K562 (cell line): ENCODE data around the gene TMEM151A. TPM values are rescaled to one million over a fixed set of nuclear protein-coding genes. Genes with fewer than 3 reads are reported as not detected.
A peak's percentile ranks its signal among the peaks of the same experiment; 100 is the strongest.

Source experiments
- ATAC-seq: fragments of 200-7000 bp; cut with Tn5 transposase; 3 replicates; pipeline ENCODE4 v1.9.1; 2020; ENCODE audit warnings: moderate library complexity
- BruUV-seq: library from RNA; stranded (reverse); fragments of 400-500 nt; replicated peaks from 2 replicates; lab custom pipeline; 2021; lab: Mats Ljungman, UMichigan
- CTCF ChIA-PET: fragments of 300-600 bp; formaldehyde crosslinking; extraction: SDS; loops from one replicate; lab custom pipeline; 2021; ENCODE audit warnings: low intra/inter-chr PET ratio; lab: Yijun Ruan, JAX
- POLR2A ChIA-PET: fragments of 300-600, 350-650 bp; sonication (Branson Sonifier 250); formaldehyde crosslinking; extraction: SDS; loops from one replicate; lab custom pipeline; 2021; ENCODE audit warnings: antibody characterized with exemption, inconsistent platforms; lab: Yijun Ruan, JAX
- DNase-seq, 4 experiments: peaks; one replicate each; pipeline versions ENCODE4 v3.0.0 to v3.0.0-alpha.2; 2011 to 2018; ENCODE audit warnings: low spot score in 3 of 4, mixed read lengths in 3 of 4; ENCODE audit errors: extremely low read depth in 1 of 4
- FAIRE-seq: peaks from 2 replicates; lab custom pipeline; 2011; peaks lifted over from hg19 to GRCh38; lab: Jason Lieb, UNC
- H2AFZ ChIP-seq: 2 replicates; pipeline ENCODE4 v1.6.0; 2011; ENCODE audit warnings: low read depth, low read length, control low read depth, inconsistent platforms
- H3K27ac ChIP-seq: fragments of 200-600 bp; 3 replicates; pipeline ENCODE4 v1.8.0; 2011; ENCODE audit warnings: low read depth, mild to moderate bottlenecking, control low read depth, inconsistent platforms, low read length, moderate library complexity, mixed read lengths; ENCODE audit errors: extremely low read depth
- H3K27me3 ChIP-seq, 2 experiments: fragments of 300-600 bp in 1 of 2; 2 replicates in 1 of 2; 3 replicates in 1 of 2; pipeline versions ENCODE4 v1.6.0 to v1.8.0; 2011; ENCODE audit warnings: inconsistent platforms in 2 of 2, low read length in 2 of 2, mild to moderate bottlenecking in 1 of 2, mixed read lengths in 1 of 2, moderate library complexity in 1 of 2; ENCODE audit not compliant: control insufficient read depth in 2 of 2, insufficient read depth in 2 of 2
- H3K36me3 ChIP-seq: fragments of 300-600 bp; 3 replicates; pipeline ENCODE4 v1.8.0; 2011; ENCODE audit warnings: mild to moderate bottlenecking, low read length, inconsistent platforms; ENCODE audit not compliant: control insufficient read depth, insufficient read depth
- H3K4me1 ChIP-seq, 2 experiments: fragments of 200-600 bp in 1 of 2; replicated peaks in 1 of 2; 2 replicates in 1 of 2; 3 replicates in 1 of 2; pipeline versions ENCODE4 v1.5.1 to v1.8.0; 2011; ENCODE audit warnings: inconsistent platforms in 2 of 2, low read length in 2 of 2, mild to moderate bottlenecking in 1 of 2, mixed read lengths in 1 of 2, moderate library complexity in 1 of 2; ENCODE audit not compliant: control insufficient read depth in 2 of 2, insufficient read depth in 2 of 2
- H3K4me2 ChIP-seq: 2 replicates; pipeline ENCODE4 v1.6.1; 2011; ENCODE audit warnings: low read length, control low read depth, inconsistent platforms, mixed read lengths; ENCODE audit not compliant: insufficient read depth
- H3K4me3 ChIP-seq: fragments of 200-600 bp; sonication (generic), shearing (Covaris generic); 2 replicates; pipeline ENCODE4 v1.5.1; 2016; ENCODE audit warnings: control low read depth, inconsistent platforms
- H3K79me2 ChIP-seq: fragments of 200-600 bp; 3 replicates; pipeline ENCODE4 v1.8.0; 2011; ENCODE audit warnings: low read length, inconsistent platforms; ENCODE audit not compliant: control insufficient read depth, insufficient read depth
- H3K9ac ChIP-seq, 2 experiments: 2 replicates each; pipeline versions ENCODE4 v1.6.0 to v1.6.1; 2011; ENCODE audit warnings: low read depth in 2 of 2, low read length in 2 of 2, control low read depth in 1 of 2, inconsistent platforms in 1 of 2, mild to moderate bottlenecking in 1 of 2, mixed read lengths in 1 of 2; ENCODE audit not compliant: insufficient read depth in 1 of 2
- H3K9me1 ChIP-seq: one replicate; pipeline ENCODE4 v1.6.0; 2011; ENCODE audit warnings: inconsistent platforms, mild to moderate bottlenecking, low read length, moderate library complexity; ENCODE audit not compliant: control insufficient read depth, insufficient read depth
- H3K9me3 ChIP-seq: replicated peaks from 2 replicates; pipeline ENCODE4 v1.5.1; 2011; ENCODE audit warnings: low read depth, low read length, inconsistent platforms; ENCODE audit not compliant: control insufficient read depth, insufficient read depth
- H4K20me1 ChIP-seq: replicated peaks from 2 replicates; pipeline ENCODE4 v1.6.1; 2011; ENCODE audit warnings: low read length, inconsistent platforms, mixed read lengths; ENCODE audit not compliant: control insufficient read depth, insufficient read depth
- DDX20 ChIP-seq: fragments of 450-650 bp; IDR thresholded peaks from 2 replicates; pipeline ENCODE4 v1.6.1; 2016; ENCODE audit warnings: missing genetic modification characterization, low read depth, mild to moderate bottlenecking, missing compliant biosample characterization, moderate library complexity
- FOSL1 ChIP-seq: fragments of 200-800 bp; sonication (Bioruptor generic); conservative IDR thresholded peaks from 2 replicates; pipeline ENCODE4 v1.6.1; 2016; ENCODE audit warnings: missing genetic modification characterization, missing compliant biosample characterization
- KDM4B ChIP-seq, 2 experiments: fragments of 450-650 bp in 1 of 2; sonication (generic) in 1 of 2; IDR thresholded peaks; 2 replicates each; pipeline ENCODE4 v1.6.1; 2016 to 2017; ENCODE audit warnings: borderline replicate concordance in 2 of 2, antibody characterized with exemption in 1 of 2, low read depth in 1 of 2, mild to moderate bottlenecking in 1 of 2
- MEF2D ChIP-seq: conservative IDR thresholded peaks from 2 replicates; pipeline ENCODE4 v1.6.1; 2016; ENCODE audit warnings: low read depth, missing genetic modification characterization, missing compliant biosample characterization
- POLR2B ChIP-seq: fragments of 450-650 bp; IDR thresholded peaks from 2 replicates; pipeline ENCODE4 v1.6.1; 2018; ENCODE audit warnings: low read depth; ENCODE audit not compliant: partially characterized antibody
- SMAD1 ChIP-seq: fragments of 150-350 bp; IDR thresholded peaks from 2 replicates; pipeline ENCODE4 v1.6.1; 2014; ENCODE audit warnings: low read length, low read depth; ENCODE audit not compliant: partially characterized antibody
- SNRNP70 ChIP-seq: fragments of 200-400 bp; formaldehyde crosslinking; optimal IDR thresholded peaks from 2 replicates; pipeline ENCODE3; 2017; ENCODE audit warnings: low read depth, low read length
- SOX6 ChIP-seq: fragments of 450-650 bp; IDR thresholded peaks from 2 replicates; pipeline ENCODE4 v1.6.1; 2014; ENCODE audit warnings: mild to moderate bottlenecking
- TSHZ1 ChIP-seq: fragments of 250-450 bp; sonication (Bioruptor Pico); IDR thresholded peaks from 2 replicates; pipeline ENCODE4 v1.4.0; 2020; ENCODE audit warnings: mild to moderate bottlenecking, moderate library complexity
- U2AF1 ChIP-seq: fragments of 200-400 bp; formaldehyde crosslinking; optimal IDR thresholded peaks from 2 replicates; pipeline ENCODE3; 2017; ENCODE audit warnings: mild to moderate bottlenecking, low read depth, low read length, moderate library complexity
- UBTF ChIP-seq, 2 experiments: IDR thresholded peaks; 2 replicates each; pipeline ENCODE4 v1.6.1; 2012; ENCODE audit warnings: improper control_type of control experiment in 2 of 2, low read depth in 2 of 2, low read length in 2 of 2, borderline replicate concordance in 1 of 2
- ZNF165 ChIP-seq: fragments of 250-450 bp; sonication (Bioruptor Pico); IDR thresholded peaks from 2 replicates; pipeline ENCODE4 v1.4.0; 2020; ENCODE audit warnings: borderline replicate concordance
- ZNF277 ChIP-seq: fragments of 250-450 bp; sonication (Bioruptor Pico); IDR thresholded peaks from 2 replicates; pipeline ENCODE4 v1.8.0; 2022; ENCODE audit warnings: inconsistent platforms, mild to moderate bottlenecking, moderate library complexity, borderline replicate concordance
- WGBS: fragments of 100-300 bp; shearing (Covaris generic); methylation state at CpG from one replicate; pipeline ENCODE4 v1.1.6; 2016; ENCODE audit warnings: low coverage, mixed read lengths; ENCODE audit not compliant: insufficient coverage; ENCODE audit errors: missing lambda C conversion rate; 5-methylcytosine and 5-hydroxymethylcytosine counted together
- in situ Hi-C: fragments of 300-500 bp; cut with MboI; formaldehyde crosslinking; loops from 4 replicates; pipeline ENCODE4 v1.15.0; 2018; ENCODE audit warnings: inconsistent platforms, mixed read lengths
- intact Hi-C: fragments of 100-400 bp; cut with micrococcal nuclease; formaldehyde crosslinking; loops from 2 replicates; pipeline ENCODE4 v1.14.2; 2022
- polyA plus RNA-seq, 8 experiments: library from polyadenylated mRNA; depleted of rRNA in 4 of 8; stranded (reverse) in 5 of 8; unstranded in 3 of 8; fragments of >200 nt; fragmentation: Nextera tagmentation in 2 of 8; fragmentation: Illumina TruSeq in 1 of 8; extraction: Ambion mirVana in 2 of 8; extraction: Trizol in 1 of 8; gene quantifications; 2 replicates each; pipeline versions ENCODE4 v1.2.1 to v1.2.3, GENCODE V29; 2011 to 2014; ENCODE audit warnings: inconsistent platforms in 1 of 8, missing spikeins in 1 of 8
- total RNA-seq, 7 experiments: library from RNA; depleted of rRNA in 6 of 7; stranded (reverse); fragments of >200 nt in 6 of 7; fragmentation: Illumina TruSeq in 2 of 7; extraction: Trizol in 2 of 7; gene quantifications; 2 replicates each; pipeline versions ENCODE4 v1.2.1 to v1.2.3, GENCODE V29; 2011 to 2021; ENCODE audit warnings: low replicate concordance in 1 of 7

Gene TMEM151A
- total and polyA plus RNA-seq, 9 of the 15 experiments (the other 6 are each of a cell fraction or from before 2014, with no cell fraction given): not detected

GRCh38 chr11:66334605-66335442 lies 43.1 kb downstream of the TMEM151A start:
- Histone ChIP-seq H3K27me3 (no peaks in the 10 kb centered on the region), H2AFZ (no peak overlapping the region), H3K79me2 (no peaks in the 10 kb centered on the region), H3K27ac (no peak overlapping the region), H3K4me2 (no peak overlapping the region), H3K36me3 (peaks cover 27% of the 10 kb centered on the region; the same call in 1 of the 3 replicates), H3K4me1 (peaks cover 15 to 68% of the 10 kb centered on the region in 2 experiments), H3K9me1 (no peaks in the 10 kb centered on the region), H3K9ac (peak overlapping the region in 1 of 2 experiments; percentile 80; a peak in 2 of 4 replicates), H3K9me3 (no peaks in the 10 kb centered on the region), H3K4me3 (no peak overlapping the region), H4K20me1 (peaks cover 3% of the 10 kb centered on the region; the same call in 1 of the 2 replicates)
- ATAC-seq (no peak), FAIRE-seq (no peak), DNase-seq (peak in 1 of 4 experiments; percentile 17)
- POLR2A ChIA-PET: interaction anchor here (0.6 to 1.3 kb wide), 9 partner anchors 10 to 912 kb away, joined by 3 to 5 read pairs (median 3); partner anchors contain the start of genes BRMS1 and YIF1A
- WGBS: 49% methylated on average over 22 of the region's 42 CpGs
- in situ Hi-C loops (no loop called here), intact Hi-C loops (no loop called here)
- CTCF ChIA-PET: no interaction called here
- no TSS peak for BruUV-seq
- TF ChIP-seq FOSL1 (tag) (no peak), MEF2D (tag) (no peak), ZNF165 (CRISPR knock-in tag) (no peak), SOX6 (no peak), POLR2B (no peak), TSHZ1 (CRISPR knock-in tag) (no peak), DDX20 (tag) (no peak), SMAD1 (no peak), U2AF1 (no peak), KDM4B (IDR thresholded peaks at IDR 0.05; ENCODE audit: borderline replicate concordance in 2 of 2, low read depth in 1 of 2) (no peak), SNRNP70 (no peak), UBTF (IDR thresholded peaks at IDR 0.05; ENCODE audit: borderline replicate concordance in 1 of 2, low read depth in 2 of 2, low read length in 2 of 2) (no peak), ZNF277 (CRISPR knock-in tag) (no peak)
